Prostate gland (tissue), 2 donors: ENCODE data around the gene AGR2. TPM values are rescaled to one million over a fixed set of nuclear protein-coding genes. Genes with fewer than 3 reads are reported as not detected.

Experiments
- DNase-seq: peaks from one replicate; pipeline ENCODE4 v3.0.0-alpha.2; 2019; ENCODE audit warnings: low spot score
- H3K27ac ChIP-seq, 2 donors: fragments of 200-600 bp; sonication (generic); 2 replicates each; pipeline ENCODE4 v1.5.1; 2017 to 2019
- H3K27me3 ChIP-seq: fragments of 200-600 bp; sonication (generic); replicated peaks from 2 replicates; pipeline ENCODE4 v1.5.1; 2019; ENCODE audit not compliant: insufficient read depth
- H3K36me3 ChIP-seq, 2 donors: fragments of 200-600 bp; sonication (generic); 1 replicate in 1 of 2; 2 replicates in 1 of 2; pipeline versions ENCODE4 v1.5.1 to v1.8.1; 2017 to 2019
- H3K4me1 ChIP-seq: fragments of 200-600 bp; sonication (generic); replicated peaks from 2 replicates; pipeline ENCODE4 v1.5.1; 2019
- H3K4me3 ChIP-seq, 2 donors: fragments of 200-600 bp; sonication (generic); 2 replicates each; pipeline ENCODE4 v1.5.1; 2017 to 2019
- H3K9me3 ChIP-seq: fragments of 200-600 bp; sonication (generic); 2 replicates; pipeline ENCODE4 v1.5.1; 2017
- CTCF ChIP-seq, 4 experiments: fragments of 200-600 bp in 2 of 4; fragments of 450-650 bp in 2 of 4; sonication (generic) in 2 of 4; IDR thresholded peaks; 1 replicate in 3 of 4; 2 replicates in 1 of 4; pipeline ENCODE4 v1.5.1; 2016 to 2019; ENCODE audit warnings: antibody characterized with exemption in 4 of 4, mild to moderate bottlenecking in 2 of 4, moderate library complexity in 2 of 4
- POLR2A ChIP-seq: fragments of 450-650 bp; IDR thresholded peaks from one replicate; pipeline ENCODE4 v1.6.1; 2016; ENCODE audit warnings: antibody characterized with exemption, mild to moderate bottlenecking
- POLR2AphosphoS5 ChIP-seq: sonication (generic); formaldehyde crosslinking; IDR thresholded peaks from one replicate; pipeline ENCODE4 v1.6.1; 2017; ENCODE audit warnings: antibody characterized with exemption
- WGBS: methylation state at CpG from one replicate; pipeline ENCODE4 v1.1.5; 2018; 5-methylcytosine and 5-hydroxymethylcytosine counted together
- intact Hi-C: fragments of 100-400 bp; cut with DNase I; formaldehyde crosslinking; loops from one replicate; pipeline ENCODE4 v1.14.2; 2022
- total RNA-seq, 2 donors: library from RNA; depleted of rRNA; stranded (reverse); fragments of >200 nt; gene quantifications; one replicate each; pipeline ENCODE4 v1.1.0, GENCODE V29; 2016

Gene AGR2
- total RNA-seq, 2 donors from 2014 or later = 74.6 to 290 TPM

DNA sequence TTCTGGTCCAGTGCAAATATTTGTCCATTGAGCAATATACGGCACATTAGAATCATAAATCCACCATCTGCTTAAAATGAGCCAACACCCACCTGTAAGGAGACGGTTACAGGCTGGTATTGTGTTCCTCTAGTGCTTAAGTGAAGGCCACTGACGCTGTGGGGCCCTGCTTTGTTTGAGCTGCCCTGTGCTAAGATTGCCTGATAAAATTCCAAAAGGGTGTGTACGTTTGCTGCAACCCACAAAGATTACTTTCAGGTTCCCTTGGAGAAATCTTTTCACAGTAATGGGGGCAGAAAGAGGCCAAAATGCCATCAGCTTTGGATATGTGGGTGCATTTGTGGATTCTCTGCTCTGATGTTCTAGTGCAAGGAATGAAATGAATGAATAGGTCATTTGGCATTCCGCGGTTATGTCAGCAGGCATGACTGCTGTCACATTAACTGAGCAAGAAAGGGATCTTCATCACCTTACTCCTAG is 42.6 kb upstream of the AGR2 start:
- intact Hi-C loops = no loop called here
- Histone ChIP-seq H3K36me3 (no peaks in the 10 kb centered on the region), H3K4me1 (no peaks in the 10 kb centered on the region), H3K27ac (no peak overlapping the region), H3K4me3 (no peak overlapping the region), H3K27me3 (no peaks in the 10 kb centered on the region), H3K9me3 (no peaks in the 10 kb centered on the region)
- TF ChIP-seq CTCF (IDR thresholded peaks at IDR 0.05) = no peak
- peak; percentile 85 for TF ChIP-seq POLR2AphosphoS5
- DNase-seq = peak; percentile 76
- WGBS = 32% methylated on average over 6 of the region's 6 CpGs

- TF ChIP-seq POLR2AphosphoS5 (no peak), POLR2A (no peak), CTCF (IDR thresholded peaks at IDR 0.05) (no peak)
- DNase-seq = no peak
- WGBS = 27% methylated on average over 2 of the region's 2 CpGs
- Histone ChIP-seq H3K27ac (no peak overlapping the region), H3K4me3 (no peak overlapping the region), H3K36me3 (no peaks in the 10 kb centered on the region), H3K27me3 (no peaks in the 10 kb centered on the region), H3K4me1 (no peaks in the 10 kb centered on the region), H3K9me3 (no peaks in the 10 kb centered on the region)
- intact Hi-C loops = no loop called here
Measured at GRCh38 chr7:16846601-16847165, 41.9 kb upstream of the AGR2 start.

- intact Hi-C loops = no loop called here
- Histone ChIP-seq H3K27ac (no peak overlapping the region), H3K4me1 (no peaks in the 10 kb centered on the region), H3K4me3 (no peak overlapping the region), H3K27me3 (no peaks in the 10 kb centered on the region), H3K36me3 (no peaks in the 10 kb centered on the region), H3K9me3 (no peaks in the 10 kb centered on the region)
- TF ChIP-seq POLR2A = no peak
- no peak for TF ChIP-seq CTCF (IDR thresholded peaks at IDR 0.05)
- no peak for TF ChIP-seq POLR2AphosphoS5
- DNase-seq = no peak
Measured at GRCh38 chr7:16845746-16846145, 40.9 kb upstream of the AGR2 start.

- H3K36me3 ChIP-seq = no peaks in the 10 kb centered on the region
- no peak overlapping the region for H3K27ac ChIP-seq
- intact Hi-C loops = no loop called here
- no peaks in the 10 kb centered on the region for H3K4me1 ChIP-seq
- H3K27me3 ChIP-seq = no peaks in the 10 kb centered on the region
- no peak for DNase-seq
- H3K9me3 ChIP-seq = no peaks in the 10 kb centered on the region
- H3K4me3 ChIP-seq = no peak overlapping the region
- 96% methylated on average over 4 of the region's 4 CpGs for WGBS
- no peak for TF ChIP-seq POLR2AphosphoS5
Measured at GRCh38 chr7:16841681-16842080, 36.9 kb upstream of the AGR2 start.

DNA sequence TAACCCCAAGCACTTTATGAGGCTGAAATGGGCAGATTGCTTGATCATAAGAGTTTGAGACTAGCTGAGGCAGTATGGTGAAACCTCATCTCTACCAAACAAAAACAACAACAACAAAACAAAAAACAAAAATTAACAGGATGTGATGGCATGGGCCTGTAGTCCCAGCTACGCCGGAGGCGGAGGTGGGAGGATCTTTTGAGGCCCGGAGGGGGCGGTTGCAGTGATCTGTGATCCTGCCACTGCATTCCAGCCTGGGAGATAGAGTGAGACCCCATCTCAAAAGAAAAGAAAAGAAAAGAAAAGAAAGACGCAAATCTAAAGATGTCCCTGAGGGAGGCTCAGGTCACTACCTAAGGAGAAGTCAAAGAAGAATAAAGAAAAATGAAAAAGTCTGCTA is 35.3 kb upstream of the AGR2 start:
- Histone ChIP-seq H3K36me3 (no peaks in the 10 kb centered on the region), H3K9me3 (no peaks in the 10 kb centered on the region), H3K27me3 (no peaks in the 10 kb centered on the region), H3K27ac (no peak overlapping the region), H3K4me3 (no peak overlapping the region), H3K4me1 (no peaks in the 10 kb centered on the region)
- 97% methylated on average over 6 of the region's 6 CpGs for WGBS
- intact Hi-C loops = no loop called here
- DNase-seq = no peak
- no peak for TF ChIP-seq POLR2A
- TF ChIP-seq POLR2AphosphoS5 = no peak
- TF ChIP-seq CTCF (IDR thresholded peaks at IDR 0.05) = no peak
